ENCODE data around the gene PLA2G2C.

DNA sequence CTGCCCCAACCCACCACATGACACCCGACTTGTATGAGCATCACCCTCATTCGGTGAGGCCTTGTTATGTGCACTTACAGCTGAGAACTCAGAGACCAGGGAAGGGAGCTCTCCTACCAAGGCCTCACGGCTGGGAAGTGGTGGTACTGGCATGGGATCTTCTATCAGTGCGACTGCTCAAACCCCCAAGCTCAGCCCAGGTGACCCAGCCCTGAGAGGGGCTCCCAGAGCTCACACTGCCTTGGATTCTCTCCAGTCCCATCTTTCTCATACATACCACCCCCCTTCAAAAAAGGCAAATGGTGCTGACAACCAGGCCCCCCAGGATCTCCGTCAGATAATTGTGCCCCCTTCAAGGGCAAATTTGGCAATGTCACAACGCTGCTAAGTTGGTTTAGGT is 48.0 kb downstream of the PLA2G2C start:
- no peak for TF ChIP-seq CTCF (IDR thresholded peaks at IDR 0.05)
- no peak for TF ChIP-seq POLR2A (IDR thresholded peaks at IDR 0.05)
